Fibroblast of skin of right quadriceps (primary cell): ENCODE results near the gene LPAR1.

Experiments
- DNase-seq: peaks from one replicate; pipeline ENCODE4 v3.0.0-alpha.2; 2013

Gene LPAR1

DNA sequence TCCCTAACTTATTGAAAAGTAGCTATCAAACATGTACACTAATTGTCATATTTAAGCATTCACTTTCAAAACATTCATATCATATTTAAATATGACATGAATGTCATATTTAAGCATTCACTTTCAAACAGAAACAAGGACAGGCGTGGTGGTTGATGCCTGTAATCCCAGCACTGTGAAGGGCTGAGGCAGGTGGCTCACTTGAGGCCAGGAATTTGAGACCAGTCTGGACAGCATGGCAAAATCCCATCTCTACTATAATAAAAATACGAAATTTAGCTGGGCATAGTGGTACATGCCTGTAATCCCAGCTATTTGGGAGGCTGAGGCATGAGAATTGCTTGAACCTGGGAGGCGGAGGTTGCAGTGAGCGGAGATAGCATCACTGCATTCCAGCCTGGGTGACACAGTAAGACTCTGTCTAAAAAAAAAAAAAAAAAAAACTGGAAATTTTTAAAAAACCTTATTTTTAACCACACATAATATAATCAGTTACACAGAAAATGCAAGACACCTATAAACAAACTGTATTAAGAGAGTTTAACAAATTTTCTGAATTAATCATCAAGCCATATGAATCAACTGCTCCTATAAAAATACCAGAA lies 88.1 kb downstream of the LPAR1 start:
- peak; percentile 61 for DNase-seq

DNA sequence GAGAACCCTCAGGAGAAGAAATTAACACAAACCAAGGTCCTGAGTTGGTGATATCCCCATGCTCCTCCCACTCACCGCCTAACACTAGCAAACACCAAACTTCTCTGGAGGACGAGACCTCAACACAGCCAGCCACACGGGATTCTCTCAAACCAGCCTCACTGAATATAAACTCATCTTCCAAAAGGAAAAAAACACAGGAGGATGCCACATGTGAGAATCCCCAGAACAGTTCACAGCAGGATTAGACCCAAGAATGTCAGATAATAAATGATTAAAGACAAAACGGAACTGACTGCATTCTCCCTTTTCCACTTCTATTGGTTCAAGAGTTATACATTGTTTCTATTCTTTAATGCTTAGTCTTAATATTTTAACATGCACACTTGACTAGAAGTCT lies 89.2 kb downstream of the LPAR1 start:
- peak; percentile 50 for DNase-seq

DNA sequence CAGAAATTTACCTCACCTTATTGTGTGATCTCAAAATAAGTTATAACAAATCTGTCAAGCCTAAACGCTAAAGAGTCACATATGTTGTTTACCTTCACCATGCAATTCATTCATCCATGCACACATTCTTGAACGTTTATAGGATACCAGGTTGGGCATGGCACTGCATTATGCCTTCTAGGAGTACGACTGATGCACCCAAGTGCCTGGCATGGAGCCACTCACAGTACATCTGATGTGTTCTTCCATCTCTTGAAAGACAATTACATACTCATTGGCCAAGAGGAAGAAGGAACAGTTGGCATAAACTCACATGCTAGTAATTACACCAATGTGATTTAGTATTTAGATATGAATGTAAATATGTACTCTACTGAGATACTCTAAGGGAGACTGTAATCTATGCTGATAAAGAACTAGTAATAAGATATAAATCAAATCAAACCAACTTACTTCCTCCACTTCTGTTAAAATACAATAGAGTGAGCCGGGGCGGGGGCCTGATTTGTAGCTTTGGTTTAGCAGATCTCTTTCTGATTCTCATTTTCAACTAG lies 90.7 kb downstream of the LPAR1 start:
- DNase-seq, result no peak

DNA sequence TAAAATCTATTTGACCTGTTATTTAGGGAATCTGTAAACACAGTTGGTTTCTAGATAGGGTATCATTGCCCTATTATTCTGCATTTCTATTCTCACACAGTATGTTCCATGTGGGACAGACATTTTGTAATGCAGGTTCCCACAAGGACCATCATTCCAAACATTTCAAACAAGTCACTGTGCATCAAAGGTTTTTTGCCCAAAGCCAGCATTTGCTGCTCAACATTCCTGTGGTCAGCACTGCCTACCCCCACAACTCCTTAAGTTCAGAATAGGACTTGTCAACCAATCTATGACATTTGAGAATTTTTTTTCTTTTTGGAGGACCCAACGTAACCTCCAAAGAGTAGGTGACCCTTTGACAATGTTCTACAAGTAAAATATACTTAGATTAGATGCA lies 95.7 kb downstream of the LPAR1 start:
- peak; percentile 86 for DNase-seq

DNA sequence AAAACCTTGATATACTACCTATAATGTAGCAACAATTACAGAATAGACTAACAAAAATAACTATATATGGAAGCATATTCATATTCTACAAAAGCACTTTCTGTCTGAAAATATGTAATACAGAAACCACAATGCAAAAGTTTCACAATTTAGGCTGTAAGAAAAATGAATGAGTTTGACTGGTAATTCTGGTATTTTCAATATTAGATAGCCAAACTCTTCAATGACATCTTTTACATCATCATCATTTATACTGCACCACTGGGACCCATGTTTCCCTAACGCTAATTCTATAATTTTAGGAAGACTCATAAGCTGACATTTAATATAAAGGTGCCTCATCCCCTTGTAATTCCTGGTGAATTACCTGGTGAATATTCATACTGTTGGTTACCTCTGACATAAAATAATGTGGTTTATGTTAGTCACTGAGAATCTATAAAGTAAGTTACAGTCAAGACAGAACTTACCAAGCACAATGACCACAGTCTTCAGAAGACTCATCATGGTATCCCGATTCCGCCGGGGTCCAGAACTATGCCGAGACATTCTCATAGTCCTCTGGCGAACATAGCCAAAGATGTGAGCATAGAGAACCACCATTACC lies 97.2 kb downstream of the LPAR1 start:
- no peak for DNase-seq

DNA sequence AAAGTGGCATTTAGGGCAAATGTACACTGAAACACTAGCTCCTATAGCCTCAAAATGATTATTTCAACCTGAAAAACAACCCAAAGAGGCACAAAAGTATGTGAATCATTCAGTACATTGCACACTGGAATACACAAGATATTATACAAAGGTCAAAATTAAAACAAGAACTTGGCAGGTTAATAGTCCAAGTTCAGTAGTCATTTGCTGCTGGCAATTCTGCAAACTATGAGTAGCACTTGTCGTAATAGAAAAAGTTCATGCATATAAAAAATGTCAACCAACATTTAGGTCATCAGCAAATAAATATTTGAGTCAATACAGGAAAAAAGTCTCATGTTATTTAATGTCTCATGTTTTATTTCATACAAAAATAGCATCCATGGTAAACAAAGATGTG lies 98.7 kb downstream of the LPAR1 start:
- no peak for DNase-seq

DNA sequence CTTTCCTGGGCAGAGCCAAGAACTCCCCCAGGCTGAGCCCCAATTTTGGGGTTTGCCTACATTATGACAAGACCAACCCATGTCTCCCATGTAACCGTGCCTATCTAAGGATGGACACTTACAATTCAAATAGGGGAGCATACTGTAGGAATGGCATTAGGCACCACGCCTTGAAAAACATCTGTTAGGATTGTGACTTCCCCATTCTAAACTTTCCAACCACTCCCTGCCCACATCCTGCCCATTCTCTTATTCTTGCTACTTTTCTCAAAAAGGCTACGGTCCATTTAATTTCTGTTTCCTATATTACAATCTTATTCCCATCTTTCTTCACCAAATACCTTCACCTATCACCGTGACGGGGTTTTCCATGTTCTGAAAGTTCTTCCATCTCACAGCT lies 99.2 kb downstream of the LPAR1 start:
- DNase-seq, result no peak

DNA sequence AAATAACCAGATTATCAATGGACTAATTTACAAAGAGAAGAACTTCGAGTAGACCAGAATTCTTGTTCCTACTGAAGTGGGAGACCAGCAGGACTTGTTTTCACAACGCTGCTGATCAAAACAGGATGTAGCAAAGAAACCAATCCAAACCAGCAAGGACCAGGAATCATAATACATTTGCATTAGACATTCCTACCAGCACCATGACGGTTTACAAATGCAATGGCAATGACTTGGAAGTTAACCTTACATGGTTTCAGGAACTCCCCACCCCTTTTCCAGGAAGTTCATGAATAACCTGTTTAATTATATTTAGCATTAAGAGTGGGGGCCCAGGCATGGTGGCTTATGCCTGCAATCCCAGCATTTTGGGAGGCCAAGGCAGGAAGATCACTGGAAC lies 100.0 kb downstream of the LPAR1 start:
- no peak for DNase-seq

DNA sequence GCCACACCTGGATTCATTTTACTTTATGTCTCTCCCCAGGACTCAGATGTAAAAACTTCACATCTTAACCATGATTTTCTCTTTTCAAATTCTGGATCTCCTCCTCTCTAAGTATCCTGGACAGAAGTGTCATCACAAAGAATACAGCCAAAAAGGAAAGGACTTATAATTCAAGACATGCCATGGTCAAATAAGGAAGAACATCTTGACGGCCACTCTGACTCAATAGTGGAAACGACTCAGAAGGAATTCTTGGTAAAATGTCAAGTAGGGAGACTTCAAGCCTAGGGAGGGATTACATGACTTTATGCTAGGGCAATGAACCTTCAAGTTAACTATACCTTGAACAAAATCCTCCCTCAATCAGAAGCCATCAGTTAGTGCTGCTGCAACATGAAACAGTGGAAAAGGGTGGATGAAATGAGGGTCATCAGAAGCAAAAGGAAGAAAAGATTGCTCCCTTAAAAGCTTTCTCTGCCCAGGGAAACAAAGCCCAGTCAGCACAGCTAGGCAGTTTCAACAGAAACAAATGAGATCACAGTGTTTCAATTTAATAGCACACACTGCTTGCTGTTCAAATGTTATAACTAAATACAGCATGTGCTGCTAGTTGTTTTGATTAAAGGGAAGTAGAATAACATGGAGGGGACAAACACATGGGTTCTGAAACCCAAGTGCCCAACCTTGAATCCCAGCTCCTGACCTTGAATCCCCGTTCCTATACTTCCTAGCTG lies 101.4 kb downstream of the LPAR1 start:
- peak; percentile 96 for DNase-seq

DNA sequence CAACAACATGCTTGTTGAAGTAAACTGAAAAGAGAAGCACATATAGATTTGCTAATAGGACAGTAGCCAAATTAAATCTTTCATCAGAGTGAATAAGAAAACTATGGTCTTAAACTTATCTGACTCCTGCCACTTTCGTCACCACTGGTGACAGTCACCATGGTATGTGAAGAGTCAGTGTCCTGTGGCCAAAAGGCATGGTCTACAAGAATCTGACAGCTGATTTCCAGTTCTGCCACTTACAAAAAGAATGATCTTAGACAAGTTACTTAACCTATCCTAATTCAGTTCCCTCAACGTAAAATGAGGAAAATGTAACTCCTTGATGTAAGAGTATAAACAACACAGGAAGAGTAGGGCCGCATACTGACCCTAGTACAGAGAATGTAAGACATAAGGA lies 102.0 kb downstream of the LPAR1 start:
- no peak for DNase-seq

DNA sequence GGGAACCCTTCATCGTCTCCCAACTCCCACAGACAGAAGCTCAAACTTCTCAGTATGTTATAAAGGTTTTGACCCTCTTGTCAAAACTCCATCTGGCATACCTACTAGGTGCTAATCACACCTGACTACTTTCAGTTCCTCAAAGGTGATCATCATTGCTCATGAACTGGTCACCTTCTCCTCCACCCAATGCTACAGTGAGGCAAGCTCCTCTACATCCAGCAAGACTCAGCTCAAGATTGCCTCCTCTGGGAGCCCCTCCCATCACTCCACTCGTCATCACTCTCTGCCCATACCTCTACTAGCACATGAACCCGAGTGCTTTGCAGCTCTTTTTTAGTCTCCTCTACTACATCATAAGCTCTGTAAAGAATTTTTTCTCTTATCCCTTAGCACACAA lies 102.4 kb downstream of the LPAR1 start:
- DNase-seq, result no peak

DNA sequence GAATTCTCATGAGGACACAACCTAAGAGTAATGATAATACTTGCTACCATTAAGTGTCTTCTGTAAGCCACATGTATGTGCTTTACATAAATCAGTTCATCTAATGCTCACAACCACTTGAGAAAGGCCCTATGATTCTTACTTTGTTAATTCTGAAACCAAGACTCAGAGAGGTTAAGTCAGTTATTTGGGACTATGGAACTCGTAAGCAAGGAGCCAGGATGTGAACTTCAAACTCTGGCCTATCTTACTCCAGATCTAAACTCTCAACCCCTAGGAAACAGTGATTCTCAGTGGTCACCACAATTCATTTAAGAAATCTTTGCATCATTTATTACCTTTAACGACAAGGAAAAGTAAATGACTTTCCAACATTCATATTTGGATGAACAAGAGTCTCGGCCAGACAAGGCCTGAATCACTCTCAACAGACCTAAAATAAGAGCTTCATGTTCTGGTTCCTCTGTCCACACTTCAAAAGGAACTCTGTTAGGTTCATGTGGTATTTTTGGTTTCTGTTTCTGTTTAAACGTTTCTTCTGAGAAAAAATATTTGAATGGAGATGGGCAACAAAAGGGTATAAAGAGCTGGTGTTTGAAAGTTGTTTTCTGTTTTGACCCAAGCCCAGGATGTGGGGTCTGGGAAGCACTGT lies 104.8 kb downstream of the LPAR1 start:
- no peak for DNase-seq

DNA sequence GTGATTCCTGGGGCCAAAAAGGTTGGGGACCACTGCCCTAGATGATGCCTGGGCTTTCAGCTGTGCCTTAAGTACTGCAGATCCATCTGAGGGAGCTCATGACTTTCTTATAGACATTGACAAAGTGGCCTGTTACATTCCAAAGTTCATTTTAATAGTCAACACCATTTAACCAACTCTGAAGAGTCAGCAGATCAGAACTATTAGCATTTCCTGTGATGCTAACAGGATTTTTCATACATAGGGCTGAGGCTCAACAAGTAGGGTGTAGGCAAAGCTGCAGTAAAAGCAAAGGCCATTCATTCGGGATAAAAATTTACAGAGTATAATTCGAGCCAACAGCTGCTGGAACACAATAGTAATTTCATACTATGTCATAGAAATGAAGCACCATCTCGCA lies 105.4 kb downstream of the LPAR1 start:
- DNase-seq, result peak; percentile 87

DNA sequence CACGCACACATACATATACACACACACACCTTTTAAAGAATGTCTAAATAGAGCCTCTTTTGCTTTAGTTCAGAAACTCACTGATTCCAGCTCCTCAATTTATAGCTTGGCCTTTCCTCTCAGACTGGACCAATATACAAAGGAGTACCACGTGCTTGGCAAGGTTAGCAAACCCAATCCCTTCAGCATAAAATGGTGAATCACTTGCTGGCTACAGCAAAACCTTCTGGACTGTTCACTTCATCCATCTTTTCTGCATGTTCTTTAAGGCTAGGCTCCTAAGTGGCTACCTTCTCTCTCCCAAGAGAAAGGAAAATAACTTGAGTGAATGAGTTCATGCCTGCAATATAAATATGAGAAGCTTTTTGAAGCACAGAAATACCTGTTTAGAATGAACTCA lies 109.7 kb downstream of the LPAR1 start:
- no peak for DNase-seq

DNA sequence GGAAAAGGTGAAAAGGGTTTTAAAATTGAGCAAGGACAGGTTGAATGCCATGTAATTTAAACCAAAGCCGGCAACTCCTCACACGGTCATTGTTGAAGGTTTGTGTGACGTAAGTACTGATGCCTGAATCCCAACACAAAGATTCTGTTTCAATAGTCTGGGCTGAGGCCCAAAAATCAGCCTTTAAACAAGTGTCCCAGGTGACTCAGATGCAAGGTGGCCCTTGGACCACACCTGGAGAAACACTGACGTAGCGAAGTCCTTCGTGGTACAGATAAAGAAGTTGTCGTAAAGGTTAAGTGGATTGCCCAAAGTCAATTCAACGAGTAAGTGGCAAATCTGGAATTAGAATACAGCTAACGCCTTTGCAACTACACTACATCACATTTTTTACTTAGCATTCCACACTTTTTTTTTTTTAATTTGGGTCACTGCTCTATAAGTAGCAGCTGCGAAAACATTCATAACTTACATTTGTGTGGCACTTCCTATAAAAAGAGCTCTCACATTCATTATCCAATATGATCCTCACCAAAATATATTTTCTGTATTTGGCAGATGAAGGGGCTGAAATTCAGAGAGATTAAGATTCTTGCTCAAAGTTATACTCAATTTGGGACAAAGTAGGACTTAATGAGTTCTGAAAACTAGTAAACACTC lies 111.3 kb downstream of the LPAR1 start:
- no peak for DNase-seq

DNA sequence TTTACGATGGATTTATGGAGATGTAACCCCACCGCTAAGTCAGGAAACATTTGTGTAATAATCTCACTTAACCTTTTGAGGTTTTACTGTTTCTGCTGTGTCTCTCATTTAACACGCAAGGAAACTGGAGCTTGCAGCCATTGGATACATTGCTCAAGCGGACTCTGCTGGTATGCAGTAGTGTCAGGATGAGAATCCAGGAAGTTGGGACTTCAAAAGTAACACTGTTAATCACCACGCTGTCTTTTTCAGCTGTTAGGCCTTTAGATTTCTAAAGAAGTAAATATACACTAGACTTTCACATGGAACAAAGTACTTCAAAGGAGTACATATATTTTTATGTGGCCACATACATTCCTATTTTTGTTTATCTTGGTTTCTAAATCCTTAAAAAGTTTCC lies 114.7 kb downstream of the LPAR1 start:
- peak; percentile 82 for DNase-seq

DNA sequence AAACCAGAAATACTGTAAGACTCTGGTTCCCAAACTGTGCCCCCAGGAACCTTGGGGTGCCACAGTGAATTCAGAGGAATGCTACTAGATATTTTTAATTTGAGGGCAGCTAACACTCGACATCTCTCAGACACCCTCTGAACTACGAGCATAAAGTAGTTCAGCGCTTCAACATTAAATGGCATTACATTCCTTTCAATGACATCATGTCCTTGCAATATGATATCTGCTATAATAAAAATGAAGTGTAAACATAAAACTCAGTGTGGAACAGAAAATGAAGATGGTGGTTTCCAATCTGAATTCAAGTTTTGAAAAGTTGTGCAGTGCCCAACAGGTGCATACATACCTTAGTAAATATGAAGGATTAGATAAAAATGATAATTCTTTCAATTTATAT lies 116.1 kb downstream of the LPAR1 start:
- peak; percentile 57 for DNase-seq

DNA sequence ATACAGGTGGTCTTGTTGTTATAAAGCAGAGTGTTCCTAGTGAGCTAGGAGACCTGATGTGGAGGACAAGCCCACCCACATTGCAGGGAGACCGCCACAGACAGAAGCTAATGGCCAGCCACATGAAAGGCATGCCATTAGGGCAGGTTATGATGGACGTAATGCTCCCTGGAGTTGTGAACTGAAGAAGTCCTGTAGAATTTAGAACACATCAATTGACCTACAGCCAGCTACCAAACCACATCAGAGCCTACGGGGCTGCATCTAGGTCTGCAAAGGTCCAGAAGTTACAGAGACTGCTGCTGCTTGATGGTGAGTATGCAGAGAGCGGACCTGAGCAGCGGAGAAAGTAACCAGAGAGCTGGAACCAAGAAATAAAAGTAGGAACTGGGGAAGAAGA lies 116.6 kb downstream of the LPAR1 start:
- no peak for DNase-seq

DNA sequence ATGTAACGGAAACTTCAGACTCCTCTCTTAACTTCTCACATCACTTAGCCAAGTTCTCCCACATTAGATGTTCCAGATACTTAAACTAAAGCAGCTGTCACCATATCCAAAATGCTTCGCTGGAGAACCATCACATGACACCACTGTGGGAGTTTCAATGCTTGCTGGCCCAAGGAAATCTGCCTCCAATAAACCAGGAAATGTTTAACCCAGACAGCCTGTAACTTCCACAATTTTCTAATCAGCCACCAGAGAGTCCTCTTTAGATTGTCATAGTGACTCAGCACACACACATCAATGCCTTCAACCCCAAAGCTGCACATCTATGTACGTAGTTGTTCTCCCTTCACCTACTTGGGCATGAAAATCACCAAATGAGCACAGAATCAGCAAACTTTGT lies 118.7 kb downstream of the LPAR1 start:
- DNase-seq, result peak; percentile 91

DNA sequence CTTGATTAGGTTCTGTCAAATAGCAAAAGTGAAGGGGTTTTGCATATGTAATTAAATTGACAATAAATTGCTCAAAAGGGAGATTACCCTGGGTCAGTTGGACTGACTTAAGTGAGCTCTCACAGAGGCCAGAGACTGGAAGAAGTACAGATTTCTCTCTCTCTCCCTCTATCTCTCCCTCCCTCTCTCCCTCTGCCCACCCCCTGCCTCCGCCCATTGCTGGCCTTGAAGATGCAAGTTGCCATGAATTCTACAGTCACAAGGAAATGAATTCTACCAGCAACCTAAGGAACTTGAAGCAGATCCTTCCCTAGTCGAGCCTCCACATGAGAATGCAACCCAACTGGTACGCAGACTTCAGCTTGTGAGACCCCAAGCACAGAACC lies 119.2 kb downstream of the LPAR1 start:
- DNase-seq, result no peak

DNA sequence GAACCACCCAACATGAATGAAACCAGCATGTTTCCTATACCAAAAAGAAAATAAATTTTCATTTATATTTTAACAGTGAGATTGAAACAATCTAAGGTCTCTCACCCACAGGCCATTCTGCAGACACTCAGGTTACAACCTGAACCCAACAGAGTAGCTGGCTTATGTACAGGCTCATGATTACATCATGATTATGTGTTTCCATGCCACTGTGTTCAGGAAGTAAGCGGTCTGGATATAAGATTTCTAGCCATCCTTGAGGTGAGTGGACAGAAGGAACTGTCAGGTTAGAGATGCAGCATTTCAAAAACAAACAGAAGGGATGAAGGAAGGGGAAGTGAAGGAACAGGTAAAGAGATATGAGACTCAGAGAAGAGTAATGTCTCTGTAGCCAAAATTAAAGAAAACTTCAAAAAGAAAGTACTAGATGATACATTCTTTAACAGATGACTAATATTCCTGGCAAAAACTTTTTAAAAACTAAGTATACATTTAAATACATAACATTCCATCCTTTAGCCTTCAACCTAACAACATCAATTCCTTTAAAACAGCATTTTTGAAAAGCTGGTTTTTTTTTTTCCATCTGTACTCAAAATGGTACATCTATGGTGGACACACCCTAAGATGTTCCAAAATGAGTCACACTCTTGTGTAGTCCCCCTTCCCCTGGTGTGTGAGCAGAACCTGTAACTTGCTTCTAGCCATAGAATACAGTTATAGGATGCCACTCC lies 119.8 kb downstream of the LPAR1 start:
- DNase-seq, result peak; percentile 83

DNA sequence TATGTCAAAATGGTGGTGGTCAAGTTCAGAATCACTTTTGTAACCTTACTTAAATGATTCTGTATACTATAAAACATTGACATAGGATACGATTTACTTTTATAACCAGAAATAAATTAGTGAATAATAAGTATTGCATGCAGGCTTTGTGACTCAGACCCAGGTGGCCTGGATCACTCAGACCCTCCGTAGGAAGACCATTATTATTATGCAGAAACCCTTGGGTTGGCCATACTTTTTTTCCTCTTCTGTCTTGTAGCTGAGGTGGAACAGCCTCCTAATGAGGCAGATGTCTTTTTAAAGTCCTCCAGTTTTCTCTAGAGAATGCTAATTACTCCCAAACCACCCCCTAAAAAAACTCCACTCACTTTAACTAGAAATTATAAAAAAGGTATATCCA lies 121.9 kb downstream of the LPAR1 start:
- DNase-seq, result no peak
